Limb (tissue), 2 donors: ENCODE data around the gene BMP6.
"Not testable (repeated sequence)": the region's sequence is repeated elsewhere in the genome, so short reads cannot be mapped to it uniquely, and the experiment has no call there.

Experiments used
- DNase-seq, 2 donors: peaks; one replicate each; pipeline ENCODE4 v3.0.0-alpha.2; 2016; ENCODE audit errors: extremely low spot score in 2 of 2

The BMP6 gene

DNA sequence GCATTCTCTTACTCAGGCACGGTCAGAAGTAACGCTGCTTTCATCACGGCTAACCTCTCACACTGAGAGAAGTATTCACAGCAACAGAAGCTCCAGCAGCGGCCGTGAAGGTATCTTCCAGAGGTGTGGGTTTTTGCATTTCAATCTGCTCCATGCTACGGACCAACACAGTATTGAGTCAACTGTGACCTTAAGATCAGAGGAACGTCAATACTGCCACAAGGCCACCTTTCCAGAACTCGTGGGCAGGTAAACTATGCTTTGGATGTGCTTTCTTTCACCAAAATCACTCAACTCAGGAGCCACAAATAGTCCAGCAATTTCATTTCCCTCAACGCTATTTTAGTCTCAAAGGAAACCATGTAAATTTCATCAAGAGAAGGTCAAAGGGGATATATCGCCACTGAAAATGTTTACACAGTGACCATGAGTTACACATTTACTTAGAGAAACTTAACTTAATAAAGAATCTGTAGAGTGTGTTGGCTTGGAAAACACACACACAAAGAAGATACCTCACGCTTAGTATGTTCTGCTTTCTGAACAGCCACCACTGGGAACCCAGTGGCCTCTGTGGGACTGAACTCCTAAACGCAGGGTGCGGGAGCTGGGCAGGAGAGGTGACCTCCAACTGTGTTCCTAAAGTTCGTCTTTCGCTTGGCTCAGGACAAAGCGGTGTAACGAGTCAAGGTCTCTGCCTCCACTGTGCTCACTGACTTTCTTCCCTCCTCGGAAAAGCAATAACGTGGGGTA lies 156.8 kb downstream of the BMP6 start:
- DNase-seq: no peak

DNA sequence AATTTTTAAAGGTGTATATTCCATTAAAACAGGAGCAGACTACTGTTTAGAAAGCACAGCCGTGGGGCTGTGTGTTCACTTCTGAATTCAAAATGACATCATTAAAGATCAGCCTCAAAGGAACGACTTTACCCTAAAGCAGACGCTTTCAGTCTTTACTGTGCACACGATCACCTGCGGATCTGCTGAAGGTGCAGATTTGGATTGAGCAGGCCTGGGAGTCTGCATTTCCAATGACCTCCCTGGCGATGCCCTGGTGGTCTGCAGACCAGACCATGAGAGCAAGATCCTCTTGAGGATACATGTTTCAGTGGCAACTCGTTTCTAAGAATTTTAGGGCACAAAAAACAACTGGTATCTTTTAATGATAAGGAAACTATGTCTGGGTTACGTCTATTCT lies 157.5 kb downstream of the BMP6 start:
- no peak for DNase-seq

DNA sequence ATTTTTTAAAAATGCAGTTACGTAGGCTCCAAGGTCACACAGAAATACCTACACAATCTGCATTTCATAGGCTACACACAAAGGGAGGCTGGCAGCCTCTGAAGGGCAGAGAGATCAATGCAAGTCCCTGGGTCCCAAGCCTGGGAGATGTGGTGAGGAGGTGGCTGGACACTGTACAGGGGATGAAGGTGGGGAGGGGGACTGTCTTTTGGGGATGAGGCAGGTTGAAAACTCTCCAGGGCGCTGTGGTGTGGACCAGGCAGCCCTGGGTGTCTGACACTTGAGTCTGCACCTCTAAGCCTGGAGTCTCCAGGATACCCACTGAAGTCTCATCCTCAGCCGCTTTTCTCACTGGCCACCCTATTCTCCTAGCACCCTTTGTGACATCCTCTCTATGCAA lies 160.2 kb downstream of the BMP6 start:
- no peak for DNase-seq

GRCh38 chr6:7887278-7887991 lies 161.5 kb downstream of the BMP6 start:
- DNase-seq: no peak

GRCh38 chr6:7888587-7889357 lies 162.9 kb downstream of the BMP6 start:
- no peak for DNase-seq

- DNase-seq: no peak
Observed at GRCh38 chr6:7891078-7891872, 165.4 kb downstream of the BMP6 start.

DNA sequence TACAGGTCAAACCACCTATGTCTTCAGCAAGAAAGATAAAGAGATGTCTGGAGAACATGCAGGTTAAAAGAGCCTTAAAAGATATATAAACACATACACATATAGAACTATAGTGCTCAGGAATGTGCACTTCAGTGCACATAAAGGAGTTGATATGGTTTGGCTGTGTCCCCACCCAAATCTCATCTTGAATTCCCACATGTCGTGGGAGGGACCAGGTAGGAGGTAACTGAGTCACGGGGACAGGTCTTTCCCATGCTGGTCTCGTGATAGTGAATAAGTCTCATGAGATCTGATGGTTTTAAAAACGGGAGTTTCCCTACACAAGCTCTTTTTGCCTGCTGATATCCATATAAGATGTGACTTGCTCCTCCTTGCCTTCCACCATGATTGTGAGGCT lies 166.5 kb downstream of the BMP6 start:
- DNase-seq: not testable (repeated sequence)

- DNase-seq: no peak
Observed at GRCh38 chr6:7893342-7893741, 167.4 kb downstream of the BMP6 start.

GRCh38 chr6:7894262-7895124 lies 168.6 kb downstream of the BMP6 start:
- no peak for DNase-seq

DNA sequence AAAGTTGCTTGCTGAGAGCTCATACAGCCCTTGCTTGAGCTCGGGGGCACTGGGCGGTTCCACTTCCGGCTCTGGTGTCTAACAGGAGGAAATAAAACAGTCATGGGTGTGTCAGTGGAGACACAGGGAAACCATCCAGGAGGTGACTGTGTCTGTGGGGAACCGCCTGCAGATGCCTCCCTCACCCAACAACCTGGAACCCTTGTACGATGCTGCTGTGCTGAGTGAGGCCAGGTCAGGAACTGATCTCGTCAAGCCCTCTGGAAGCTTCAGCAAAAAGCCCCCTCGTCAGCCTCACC lies 169.2 kb downstream of the BMP6 start:
- DNase-seq: no peak

GRCh38 chr6:7896465-7896987 lies 170.6 kb downstream of the BMP6 start:
- no peak for DNase-seq

- DNase-seq: no peak
Observed at GRCh38 chr6:7897461-7898192, 171.7 kb downstream of the BMP6 start.

- not testable (repeated sequence) for DNase-seq
Observed at GRCh38 chr6:7898193-7898586, 172.3 kb downstream of the BMP6 start.

DNA sequence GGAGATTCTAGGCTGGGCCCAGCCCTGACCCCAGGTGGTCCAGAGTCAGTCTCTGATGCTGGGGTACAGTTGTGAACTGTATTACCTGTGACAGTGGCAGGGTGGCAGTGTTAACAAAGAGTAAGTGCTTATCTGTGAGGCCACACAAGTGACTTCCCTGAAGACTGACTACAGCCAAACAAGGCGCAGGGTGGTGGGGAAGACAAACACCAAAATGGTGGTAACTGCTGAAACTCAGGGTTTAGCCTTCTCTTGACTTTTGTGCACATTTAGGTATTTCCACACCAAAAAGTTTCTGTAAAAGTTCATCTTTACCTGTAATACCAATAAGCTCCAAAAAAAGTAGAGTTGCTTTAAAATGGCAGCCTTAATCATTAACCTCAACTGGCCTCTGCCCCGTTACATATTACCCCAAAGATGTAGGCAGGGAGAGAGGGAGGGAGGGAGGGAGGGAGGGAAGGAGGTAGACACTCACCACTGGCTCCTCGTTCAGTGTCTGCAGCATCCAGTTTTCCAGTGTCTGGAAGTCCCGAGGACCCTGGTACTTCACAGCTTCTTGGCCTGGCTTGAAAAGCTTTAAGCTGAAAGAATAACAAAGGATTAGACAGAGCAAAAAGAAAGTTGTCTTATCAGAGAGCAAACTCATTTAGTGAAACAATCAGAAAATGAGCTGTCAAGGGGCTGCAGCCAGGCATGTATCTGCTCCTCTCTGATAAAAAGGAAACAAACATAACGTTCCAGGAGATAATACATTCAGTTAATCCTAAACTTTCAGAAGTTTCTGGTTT lies 173.4 kb downstream of the BMP6 start:
- DNase-seq: no peak

DNA sequence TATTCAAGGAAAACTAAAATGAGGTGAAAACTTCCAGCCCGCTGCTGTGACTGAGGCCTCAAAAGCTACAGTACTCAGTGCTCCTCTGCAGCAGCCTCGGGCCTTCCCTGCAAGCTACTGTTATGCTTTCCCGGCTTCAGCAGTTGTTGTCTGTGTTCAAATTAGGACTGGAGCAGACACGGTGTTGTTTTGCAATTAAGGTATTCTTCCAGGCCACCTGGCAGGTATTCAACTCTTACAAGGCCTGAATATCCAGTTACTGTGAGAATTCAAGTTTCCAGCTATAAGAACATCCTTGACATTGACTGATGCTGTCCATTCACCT lies 174.0 kb downstream of the BMP6 start:
- DNase-seq: no peak

DNA sequence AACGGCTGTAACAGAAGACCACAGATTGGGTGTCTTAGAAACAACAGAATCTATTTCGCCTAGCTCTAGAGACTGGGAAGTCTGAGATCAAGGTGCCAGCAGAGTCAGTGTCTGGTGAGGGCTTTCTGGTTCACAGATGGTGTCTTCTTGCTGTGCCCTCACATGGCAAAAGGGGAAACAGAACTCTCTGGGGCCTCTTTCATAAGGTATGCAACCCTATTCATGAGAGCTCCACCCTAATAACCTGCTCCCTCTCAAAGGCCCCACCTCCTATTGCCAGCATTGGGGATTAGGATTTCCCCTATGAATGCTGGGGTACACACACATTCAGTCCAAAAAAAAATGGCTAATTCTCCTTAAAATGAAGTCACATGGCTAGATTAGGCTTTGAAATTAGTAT lies 174.7 kb downstream of the BMP6 start:
- DNase-seq: no peak

GRCh38 chr6:7901056-7901455 lies 175.2 kb downstream of the BMP6 start:
- DNase-seq: no peak

DNA sequence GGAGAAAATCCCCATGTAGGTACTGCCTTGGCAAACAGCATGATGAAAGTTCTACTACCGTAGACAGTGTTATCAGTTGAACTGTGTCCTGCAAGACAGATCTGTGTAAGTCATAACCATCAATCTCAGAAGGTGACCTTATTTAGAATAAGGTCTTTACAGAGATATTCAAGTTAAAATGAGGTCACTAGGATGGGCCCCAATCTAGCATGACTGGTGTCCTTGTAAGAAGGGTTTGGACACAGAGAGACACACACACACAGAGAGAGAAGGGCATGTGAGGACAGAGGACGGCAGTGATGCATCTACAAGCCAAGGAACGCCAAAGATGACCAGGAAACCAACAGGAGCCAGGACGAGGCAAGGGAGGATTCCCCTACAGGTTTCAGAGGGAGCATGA lies 175.9 kb downstream of the BMP6 start:
- DNase-seq: no peak

GRCh38 chr6:7902221-7902620 lies 176.3 kb downstream of the BMP6 start:
- no peak for DNase-seq
